ENCODE results near the gene ANO7.

ANO7 gene

DNA sequence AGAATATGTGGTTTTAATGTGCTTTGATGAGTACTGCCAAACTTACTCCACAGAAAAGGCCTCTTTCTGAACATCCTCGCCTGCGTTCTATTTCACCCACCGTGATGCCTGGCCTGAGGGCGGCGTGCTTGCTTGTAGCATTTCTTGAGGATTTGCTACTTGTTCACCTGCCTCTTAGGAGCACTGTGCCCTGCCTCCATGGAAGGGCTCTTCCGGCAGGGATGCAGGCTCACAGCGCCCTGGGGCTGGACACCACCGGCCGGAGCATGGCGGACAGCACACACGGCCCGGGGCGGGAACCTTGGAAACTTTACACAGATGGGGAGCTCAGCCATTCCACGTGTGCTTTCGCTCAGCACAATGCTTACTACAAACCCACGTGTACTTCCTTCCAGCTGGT, 37.1 kb downstream of the ANO7 start:
- in situ Hi-C loops (cut with MboI; ENCODE audit: low sequenced_read_pairs), result no loop called here

DNA sequence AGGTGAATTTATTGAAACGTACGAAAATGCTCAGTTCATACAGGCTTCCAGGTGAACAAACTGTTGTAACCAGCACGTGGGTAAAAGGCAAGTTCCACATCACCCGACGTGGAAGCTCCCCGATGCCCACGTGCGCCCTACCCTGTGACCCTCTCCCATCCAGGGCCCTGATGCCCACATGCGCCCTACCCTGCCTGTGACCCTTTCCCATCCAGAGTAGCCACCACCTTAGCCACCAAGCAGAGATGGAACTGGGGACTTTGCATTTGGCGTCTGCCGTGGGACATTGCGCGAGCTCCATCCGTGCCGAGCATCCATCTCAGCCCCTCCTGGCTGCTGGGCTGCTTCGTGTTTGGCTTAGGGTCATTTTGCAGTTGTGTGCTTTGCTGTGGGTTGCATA, 37.5 kb downstream of the ANO7 start:
- in situ Hi-C loops (cut with MboI; ENCODE audit: low sequenced_read_pairs), result no loop called here

DNA sequence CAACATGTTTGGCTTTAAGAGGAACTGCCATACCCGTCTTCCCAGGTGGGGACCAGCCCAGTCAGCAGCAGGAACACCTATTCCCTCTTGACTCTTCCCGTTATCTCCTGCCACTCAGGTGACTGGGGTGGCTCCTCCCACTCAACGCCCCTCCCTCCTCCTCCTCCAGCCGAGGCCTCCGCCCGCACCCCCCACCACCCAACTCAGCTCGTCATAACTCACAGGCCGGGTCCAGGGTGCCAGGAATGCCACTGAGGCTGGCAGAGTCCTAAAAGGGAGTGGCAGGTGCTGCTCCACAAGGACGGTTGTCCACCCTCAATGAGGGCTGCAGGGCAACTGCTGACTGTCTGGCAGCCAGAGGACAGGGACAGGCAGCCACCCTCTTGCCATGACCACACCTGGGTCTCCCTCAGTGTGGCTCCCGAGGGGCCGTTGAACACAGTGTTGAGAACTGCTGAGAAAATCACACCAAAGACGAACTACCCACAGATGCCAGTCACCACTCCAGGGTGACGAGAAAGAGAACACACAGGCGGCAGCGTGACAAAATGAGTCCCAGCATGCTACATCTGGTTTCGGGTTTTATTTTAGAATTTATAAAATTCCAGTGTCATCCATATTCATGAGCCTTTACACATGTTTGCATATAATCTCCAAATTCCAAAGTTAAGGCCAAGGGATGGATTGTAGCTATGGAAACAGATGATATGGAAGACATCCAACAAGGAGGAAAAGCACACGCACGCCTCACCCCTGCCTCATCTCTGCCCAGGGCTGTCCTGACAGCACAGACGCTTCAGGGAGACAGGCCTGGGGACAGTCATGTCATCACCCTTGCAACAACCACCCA, 38.5 kb downstream of the ANO7 start:
- in situ Hi-C loops (cut with MboI; ENCODE audit: low sequenced_read_pairs), result no loop called here

DNA sequence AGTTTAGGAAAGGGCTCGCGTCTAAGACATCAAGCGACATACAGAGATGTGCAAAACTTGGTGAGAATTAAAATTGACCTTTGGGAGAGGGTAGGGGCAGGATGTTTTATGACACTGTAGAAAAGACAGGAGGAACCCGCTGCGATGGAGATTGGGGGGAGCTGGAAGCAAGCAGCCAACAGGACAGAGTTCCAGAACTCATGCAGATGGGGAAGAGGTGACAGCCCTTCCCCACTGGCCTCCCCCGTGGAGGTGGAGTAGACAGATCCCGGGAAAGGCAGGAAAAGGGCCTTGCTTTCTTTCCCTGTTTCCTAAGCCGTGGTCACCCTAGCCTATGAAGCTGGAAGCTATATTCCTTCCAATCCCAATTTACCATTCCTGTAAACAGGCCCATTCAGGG, 39.1 kb downstream of the ANO7 start:
- in situ Hi-C loops (cut with MboI; ENCODE audit: low sequenced_read_pairs), result no loop called here

DNA sequence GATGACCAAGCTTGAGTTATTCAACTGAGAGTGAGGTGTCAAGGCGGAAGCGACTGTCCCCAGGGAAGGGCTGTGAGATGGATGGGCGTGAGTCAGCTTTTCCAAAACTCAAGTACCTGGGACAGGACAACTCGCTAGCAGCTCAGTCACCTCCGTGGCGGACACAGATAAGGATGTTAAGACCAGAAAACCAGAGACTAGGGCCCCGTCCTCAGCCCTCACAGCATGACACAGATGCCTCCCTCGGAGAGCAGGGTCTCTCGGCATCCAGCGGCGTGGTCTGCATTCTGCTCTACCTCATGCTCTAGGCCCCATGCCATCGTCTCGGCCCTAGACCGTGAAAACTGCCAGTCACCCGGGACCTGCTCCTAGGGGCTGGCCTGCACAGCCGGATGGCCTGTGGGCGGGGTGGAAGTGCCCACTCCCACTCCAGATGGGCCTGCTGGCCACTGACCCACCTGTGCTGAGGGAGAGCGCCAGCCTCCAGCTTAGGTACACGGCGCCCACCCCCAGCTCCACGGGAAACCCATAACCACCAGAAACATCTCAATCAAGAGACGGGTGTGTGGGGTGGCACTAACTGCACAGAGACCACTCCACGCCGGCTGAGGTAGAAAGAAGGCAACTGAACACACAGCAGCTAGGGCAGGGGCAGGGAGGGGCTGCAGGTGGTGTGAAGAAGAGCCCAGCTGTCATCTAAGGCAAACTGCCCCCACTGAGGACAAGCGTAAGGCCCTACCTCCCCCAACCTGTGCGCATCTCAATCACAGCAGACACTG, 39.8 kb downstream of the ANO7 start:
- in situ Hi-C loops (cut with MboI; ENCODE audit: low sequenced_read_pairs), result no loop called here

DNA sequence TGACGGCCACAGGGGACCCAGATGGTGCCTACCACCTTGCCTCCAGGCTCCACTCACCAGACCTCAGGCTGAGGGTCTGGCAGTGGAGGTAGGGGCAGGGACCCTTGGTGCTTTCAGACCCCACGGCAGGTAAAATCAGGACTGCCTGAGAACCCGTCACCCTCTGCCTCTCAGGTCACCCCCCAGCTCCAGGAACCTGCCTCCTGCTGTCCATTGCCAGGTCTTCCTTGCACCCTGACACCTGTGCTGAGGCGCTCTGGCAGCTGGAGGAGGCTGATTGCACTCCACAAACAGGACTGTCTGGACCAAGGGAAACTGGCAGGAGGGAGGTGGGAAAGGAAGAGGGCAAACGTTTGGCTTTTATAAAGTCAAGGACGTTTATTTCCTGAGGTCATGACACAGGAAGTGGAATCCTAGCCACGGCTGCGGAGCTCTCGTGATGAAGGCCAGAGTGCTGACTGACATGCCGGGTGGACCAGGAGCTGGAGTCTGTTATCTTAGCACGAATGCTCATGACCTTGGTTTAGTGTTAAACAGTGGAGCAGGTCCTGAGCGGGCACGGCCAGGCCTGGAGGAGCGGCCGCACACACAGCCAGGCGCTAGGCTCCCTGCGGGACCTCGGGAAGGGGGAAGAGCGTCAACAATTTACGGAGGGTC, 40.5 kb downstream of the ANO7 start:
- in situ Hi-C loops (cut with MboI; ENCODE audit: low sequenced_read_pairs), result no loop called here

DNA sequence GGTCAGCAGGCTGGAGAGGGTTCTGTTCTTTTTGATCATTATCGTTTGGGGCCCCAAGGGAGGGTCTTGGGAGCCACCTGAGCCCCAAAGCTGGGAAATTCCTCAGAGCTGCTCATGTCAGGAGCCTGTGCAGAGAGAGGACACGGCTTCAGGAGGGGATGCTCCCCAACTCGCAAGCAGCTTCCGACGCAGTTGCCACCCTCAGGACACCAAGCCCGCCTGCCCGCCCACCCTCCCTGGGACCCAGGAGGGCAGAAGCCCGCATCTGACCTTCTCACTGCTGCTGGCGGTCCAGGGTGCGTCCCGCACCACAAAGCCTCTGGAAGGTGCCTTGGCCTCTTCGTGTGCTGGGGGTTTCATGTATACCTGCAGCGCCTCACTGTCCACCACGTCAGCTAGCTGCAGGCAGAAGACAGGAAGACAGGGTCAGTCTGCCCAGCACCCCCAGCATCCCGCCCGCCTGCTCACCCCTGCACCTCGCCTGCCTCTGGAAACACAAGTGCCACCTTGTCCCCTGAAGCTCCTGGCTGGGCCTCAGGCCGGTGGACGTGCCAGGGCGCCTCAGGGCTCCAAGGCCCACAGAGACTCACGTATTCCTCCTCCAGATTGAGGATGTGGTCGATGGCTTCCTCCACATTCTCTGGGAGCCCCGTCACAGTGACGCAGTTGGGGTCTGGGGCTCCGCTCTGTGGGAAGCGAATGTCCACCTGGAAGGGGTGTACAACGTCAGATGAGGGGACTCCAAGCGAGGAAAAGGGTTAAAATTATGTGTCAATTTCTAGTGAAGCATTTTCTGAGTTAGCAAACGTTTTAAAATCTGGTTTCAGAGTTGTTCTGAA, 41.3 kb downstream of the ANO7 start:
- in situ Hi-C loops (cut with MboI; ENCODE audit: low sequenced_read_pairs), result no loop called here

DNA sequence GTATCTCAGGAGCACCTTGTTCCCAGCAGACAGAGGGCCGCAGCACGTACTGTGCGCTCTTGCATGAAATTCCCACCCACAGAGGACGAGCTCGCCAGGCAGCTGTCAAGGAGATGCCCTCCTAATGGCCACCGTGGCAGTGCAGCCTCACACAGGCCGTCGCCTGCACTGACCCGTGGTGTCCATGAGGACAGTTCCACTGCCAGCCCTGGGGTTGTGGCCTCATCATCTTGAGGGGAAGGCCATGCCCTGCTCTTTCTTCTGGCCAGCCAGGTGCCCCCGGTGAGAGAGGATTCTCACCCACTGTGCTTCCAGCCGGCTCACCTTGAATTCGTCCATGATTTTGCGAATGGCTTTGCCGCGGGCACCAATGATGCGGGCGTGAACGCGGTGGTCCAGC, 42.0 kb downstream of the ANO7 start:
- in situ Hi-C loops (cut with MboI; ENCODE audit: low sequenced_read_pairs), result no loop called here

DNA sequence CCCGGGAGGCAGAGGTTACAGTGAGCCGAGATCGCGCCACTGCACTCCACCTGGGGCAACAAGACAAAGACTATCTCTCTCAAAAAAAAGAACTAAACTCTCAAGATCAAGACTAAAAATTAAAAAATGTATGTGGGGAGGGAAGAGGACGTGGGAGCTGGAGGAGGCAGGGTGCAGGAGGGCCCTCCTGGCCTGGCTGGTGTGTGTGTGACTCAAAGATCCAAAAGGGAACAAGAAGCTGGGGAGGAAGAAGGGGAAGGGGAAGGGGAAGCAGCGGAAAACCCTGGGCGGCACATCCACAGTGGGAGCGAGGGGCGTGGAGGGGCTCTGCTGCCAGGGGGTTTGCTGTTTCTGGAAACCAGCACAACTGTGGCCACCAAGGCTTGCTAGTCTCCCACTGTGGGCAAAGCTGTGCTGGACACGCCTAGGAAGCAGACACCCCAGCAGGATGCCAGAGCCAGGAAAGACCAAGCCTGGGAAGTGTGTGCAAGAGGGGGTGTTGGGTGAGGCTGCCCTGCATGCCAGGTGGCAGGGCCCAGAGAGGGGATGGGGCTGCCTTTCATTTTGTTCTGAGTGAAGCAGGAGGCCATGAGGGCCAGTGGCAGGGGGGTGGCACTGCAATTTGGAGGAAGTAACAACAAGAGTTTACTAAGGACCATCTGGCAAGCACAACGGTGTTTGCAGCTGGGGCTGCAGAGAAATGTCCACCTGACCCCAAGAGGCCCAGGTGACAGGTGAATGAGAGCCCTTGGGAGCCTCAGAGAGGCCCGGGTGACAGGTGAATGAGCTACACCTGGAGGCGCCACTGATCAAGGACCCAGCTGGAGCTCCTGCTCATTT, 44.5 kb downstream of the ANO7 start:
- in situ Hi-C loops (cut with MboI; ENCODE audit: low sequenced_read_pairs), result no loop called here

DNA sequence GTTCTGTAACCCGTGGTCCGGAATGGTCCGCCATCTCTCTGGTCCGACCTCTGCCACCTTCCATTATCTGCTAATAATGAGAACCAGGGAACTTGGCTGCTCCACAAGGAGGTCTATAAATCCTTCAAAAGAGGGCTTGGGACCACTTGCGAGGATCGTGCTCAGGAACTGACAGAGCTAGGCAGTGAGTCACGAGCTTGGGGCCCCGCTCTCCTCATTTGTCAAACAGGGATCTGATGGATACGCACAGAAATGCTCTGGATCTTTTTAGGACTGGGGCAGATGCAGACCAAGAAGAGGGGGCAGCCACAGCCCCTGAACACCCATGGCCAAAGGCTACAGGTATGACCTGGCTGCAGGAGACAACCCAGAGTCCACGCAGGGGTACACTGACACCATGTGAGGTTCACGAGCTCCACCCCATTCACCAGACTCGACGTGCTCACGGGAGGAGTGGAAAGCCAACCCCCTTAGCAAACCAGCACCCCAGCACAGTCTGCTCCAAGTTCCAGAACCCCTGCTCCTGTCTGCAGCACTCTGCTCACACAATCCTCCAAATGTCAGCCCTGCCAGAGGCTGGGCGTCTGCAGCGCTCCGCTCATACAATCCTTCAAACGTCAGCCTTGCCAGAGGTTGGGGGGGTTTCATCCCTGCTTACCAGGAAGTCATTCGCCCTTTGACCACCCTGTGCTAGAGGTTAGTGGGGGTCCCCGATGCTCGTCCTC, 45.8 kb downstream of the ANO7 start:
- in situ Hi-C loops (cut with MboI; ENCODE audit: low sequenced_read_pairs), result no loop called here

DNA sequence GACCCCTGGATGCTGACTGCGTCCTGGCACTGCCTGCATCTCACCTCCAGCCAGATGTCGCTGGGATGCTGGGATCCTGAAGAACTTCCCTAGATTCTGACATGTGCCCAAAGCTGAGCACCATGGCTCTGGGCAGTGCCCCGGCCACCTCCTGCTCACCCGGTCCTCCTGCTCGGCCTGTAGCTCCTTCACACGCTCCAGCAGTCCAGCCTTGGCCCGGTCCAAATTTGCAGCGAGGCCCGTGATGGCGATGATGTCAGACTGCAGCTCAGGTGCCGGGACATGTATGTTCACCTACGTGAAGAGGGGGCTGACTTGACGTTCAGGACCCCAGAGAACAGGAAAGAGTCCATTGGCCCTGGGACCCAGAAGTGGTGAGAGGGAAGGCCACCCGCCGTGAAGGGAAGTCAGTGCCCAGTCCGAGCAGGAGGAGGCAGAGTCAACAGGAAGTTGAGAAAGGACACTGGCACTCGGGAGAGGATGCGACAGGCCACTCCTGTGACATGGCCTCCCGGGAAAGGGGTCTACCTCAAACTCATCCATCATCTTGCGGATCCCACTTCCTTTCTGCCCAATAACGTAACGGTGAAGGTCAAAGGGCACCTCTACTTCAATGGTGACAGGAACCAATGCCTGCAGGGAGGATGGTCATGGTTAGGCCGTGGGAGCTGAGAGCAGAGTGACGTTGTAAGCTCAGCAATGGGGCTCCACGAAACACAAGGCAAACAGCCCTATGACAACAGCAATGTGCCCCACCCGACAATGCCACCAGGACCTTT, 46.7 kb downstream of the ANO7 start:
- in situ Hi-C loops (cut with MboI; ENCODE audit: low sequenced_read_pairs), result no loop called here

DNA sequence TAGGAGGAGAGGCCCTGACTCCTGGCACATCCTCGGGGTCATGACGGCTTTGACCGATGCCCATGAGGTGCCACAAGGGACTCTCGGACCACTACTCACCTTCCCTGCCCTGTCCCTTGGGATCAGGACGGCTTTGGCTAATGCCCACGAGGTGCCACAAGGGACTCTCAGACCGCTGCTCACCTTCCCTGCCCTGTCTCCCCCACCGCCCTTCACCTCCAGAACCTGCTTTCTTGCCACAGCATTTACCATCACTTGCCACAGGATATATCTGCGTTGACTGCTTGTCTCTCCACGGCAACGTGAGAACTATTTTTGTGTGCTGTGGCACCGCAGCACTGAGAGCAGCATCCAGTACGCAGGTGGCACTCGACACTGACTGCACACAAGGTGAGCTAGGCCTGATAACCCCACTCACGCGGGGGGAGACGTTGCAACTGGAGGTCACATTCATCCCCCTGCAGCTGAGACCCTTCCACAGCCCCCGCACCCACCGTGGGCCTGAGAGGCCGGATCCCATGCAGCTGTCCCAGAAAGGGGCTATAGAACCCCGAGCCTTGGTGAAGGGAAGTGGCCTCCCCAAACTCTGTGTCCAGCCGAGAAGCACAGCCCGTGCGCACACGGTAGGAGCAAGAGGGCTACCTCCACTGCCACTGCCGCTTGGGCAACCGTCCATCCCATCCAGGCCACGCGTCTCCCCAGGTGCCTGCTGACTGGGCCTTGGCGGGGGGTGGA, 47.5 kb downstream of the ANO7 start:
- in situ Hi-C loops (cut with MboI; ENCODE audit: low sequenced_read_pairs), result no loop called here

DNA sequence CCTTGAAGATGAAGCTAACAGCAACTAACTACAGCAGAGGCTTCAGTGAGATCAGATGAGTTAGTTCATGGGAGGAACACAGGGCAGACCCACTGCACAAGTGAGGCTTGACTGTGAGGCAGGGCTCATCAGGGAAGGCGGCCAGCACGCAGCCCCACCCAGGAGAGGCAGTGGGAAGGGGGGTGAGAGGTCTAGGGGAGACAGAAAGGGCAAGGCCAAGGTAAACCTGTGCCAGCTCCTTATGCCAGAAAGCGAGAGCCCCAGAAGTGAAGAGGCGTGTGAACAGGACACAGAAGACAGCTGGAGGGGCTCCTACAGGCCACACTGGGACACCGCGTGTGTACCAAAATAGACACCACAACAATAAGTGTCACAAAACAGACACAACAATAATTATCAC, 48.6 kb downstream of the ANO7 start:
- in situ Hi-C loops (cut with MboI; ENCODE audit: low sequenced_read_pairs), result no loop called here

DNA sequence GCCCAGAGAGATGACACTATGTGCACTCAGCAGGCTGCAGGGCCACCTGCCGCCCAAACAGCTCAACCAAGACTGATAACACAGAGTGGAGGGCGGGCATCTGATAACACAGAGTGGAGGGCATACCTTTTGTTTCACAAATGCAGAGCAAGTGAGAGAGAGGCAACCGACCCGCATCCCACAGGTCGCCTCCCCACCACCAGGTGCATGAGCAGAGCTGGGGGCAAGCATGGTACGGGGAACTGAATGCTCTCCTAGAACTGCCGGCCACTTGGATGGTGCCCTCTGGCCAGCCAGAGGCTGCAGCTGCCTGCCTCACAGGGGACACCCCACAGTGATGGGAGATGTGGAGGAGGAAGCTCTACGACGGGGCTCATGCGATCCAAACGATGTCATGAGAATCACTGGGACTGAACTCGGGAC, 49.5 kb downstream of the ANO7 start:
- in situ Hi-C loops (cut with MboI; ENCODE audit: low sequenced_read_pairs), result no loop called here

DNA sequence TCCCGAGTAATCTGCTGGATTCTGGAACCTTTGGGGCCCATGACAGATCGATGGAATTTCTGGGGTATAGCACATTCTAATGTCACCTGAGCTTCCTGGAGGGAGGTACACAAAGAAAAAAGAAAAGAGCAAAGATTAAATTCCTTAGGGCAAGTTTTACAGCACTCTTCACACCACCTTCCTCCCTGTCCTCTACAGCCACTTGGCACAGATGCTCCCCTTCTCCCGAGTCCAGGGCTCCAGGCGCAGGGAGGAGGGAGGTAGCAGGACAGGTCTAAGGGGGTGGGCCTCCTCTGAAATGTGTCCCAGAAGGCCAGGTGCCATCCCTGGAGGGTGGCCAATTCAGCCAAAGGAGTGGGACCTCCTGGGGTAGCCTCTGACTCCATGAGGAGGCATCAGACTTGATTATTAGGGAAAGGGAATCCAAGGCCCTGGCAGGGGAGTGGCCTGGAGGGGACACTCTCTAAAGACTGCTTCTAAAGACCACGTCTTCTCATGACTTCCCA, 50.3 kb downstream of the ANO7 start:
- in situ Hi-C loops (cut with MboI; ENCODE audit: low sequenced_read_pairs), result no loop called here

DNA sequence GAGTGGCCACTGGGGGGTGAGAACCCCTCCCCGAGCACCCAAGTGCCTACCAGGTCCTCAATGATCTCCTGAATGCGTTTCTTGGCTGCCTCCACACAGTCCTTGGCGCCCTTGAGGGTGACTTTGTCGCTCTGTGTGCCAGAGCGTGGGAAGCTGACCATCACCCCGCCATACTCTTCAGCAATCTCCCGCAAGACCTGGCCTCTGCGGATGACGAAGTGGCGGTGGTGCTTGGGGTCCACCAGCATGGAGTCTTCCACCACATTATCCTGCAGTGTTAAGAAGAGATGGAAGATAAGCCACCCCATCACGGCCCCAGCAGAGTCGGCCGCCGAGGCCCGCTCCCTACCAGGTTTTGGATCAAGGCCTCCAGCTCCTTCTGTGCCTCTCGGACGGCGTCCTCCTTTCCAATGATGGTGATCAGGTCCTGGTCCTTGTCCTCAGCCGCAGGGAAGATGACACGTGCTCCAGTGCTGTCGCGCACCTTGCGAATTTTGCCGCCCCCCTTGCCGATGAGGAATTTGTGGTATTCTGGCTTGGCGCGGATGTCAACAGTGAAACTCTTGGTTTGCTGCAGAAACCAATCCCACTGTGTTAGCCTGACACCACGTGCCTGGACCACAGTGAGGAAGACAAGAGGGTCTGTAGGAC, 51.2 kb downstream of the ANO7 start:
- in situ Hi-C loops (cut with MboI; ENCODE audit: low sequenced_read_pairs), result no loop called here

DNA sequence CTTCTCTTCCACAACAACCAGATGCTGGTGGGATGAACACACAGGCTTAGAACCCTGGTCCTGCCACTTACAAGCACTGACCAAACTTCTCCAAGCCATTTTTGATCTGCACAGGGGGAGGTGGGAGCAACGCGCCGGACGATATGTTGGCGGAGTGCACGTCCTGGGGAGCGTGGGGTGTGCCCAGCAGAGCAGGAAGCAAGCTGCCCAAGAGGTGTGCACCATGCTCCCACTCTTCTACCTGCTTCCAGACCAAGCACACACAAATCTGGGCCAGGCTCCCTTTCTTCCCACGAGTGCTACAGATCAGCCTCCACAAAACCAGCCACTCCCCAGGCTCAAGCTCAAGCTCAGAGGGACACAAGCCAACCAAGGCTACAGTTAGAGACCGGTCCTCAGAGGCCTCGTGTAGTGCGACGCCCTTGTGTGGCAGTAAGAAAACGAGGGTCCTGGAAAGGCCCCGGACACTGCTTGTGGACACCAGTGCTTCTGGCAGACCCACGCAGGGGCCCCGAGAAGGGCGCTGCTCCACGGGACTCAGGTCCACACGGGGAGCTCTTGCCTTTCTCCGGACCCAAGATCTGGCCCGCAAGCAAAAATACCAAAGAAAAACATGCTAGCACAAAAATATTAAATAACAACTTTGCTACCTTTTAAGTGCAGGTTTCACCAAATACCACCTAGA, 52.0 kb downstream of the ANO7 start:
- in situ Hi-C loops (cut with MboI; ENCODE audit: low sequenced_read_pairs), result no loop called here
